RWPE2 (cell line): Measurements from ENCODE around the gene MAZ.

Experiments
- ATAC-seq: fragments of 200-7000 bp; cut with Tn5 transposase; 3 replicates; pipeline ENCODE4 v1.9.1; 2021; ENCODE audit warnings: low read depth
- DNase-seq: peaks from one replicate; pipeline ENCODE4 v3.0.0-alpha.2; 2020; ENCODE audit warnings: low spot score
- H3K27ac ChIP-seq: fragments of 450-650 bp; 2 replicates; pipeline ENCODE4 v1.5.1; 2017; ENCODE audit warnings: mild to moderate bottlenecking; ENCODE audit not compliant: poor library complexity, severe bottlenecking
- H3K27me3 ChIP-seq: fragments of 250-450 bp; sonication (Bioruptor Pico); 2 replicates; pipeline ENCODE4 v1.5.1; 2021; ENCODE audit warnings: mild to moderate bottlenecking, moderate library complexity; ENCODE audit not compliant: insufficient read depth, poor library complexity, severe bottlenecking
- H3K36me3 ChIP-seq: fragments of 250-450 bp; sonication (Bioruptor Pico); 2 replicates; pipeline ENCODE4 v1.5.1; 2020; ENCODE audit warnings: low read depth, mild to moderate bottlenecking, moderate library complexity
- H3K4me1 ChIP-seq: fragments of 250-450 bp; sonication (Bioruptor Pico); 2 replicates; pipeline ENCODE4 v1.5.1; 2021; ENCODE audit warnings: mild to moderate bottlenecking, moderate library complexity; ENCODE audit not compliant: insufficient read depth, poor library complexity, severe bottlenecking
- H3K4me3 ChIP-seq: fragments of 250-450 bp; sonication (Bioruptor Pico); 2 replicates; pipeline ENCODE4 v1.5.1; 2021; ENCODE audit warnings: mild to moderate bottlenecking, moderate library complexity; ENCODE audit not compliant: severe bottlenecking
- H3K9me3 ChIP-seq: fragments of 250-450 bp; sonication (Bioruptor Pico); 2 replicates; pipeline ENCODE4 v1.5.1; 2021; ENCODE audit warnings: mild to moderate bottlenecking, moderate library complexity; ENCODE audit not compliant: severe bottlenecking
- CTCF ChIP-seq: fragments of 450-650 bp; IDR thresholded peaks from one replicate; pipeline ENCODE4 v1.5.1; 2017; ENCODE audit warnings: mild to moderate bottlenecking, moderate library complexity; ENCODE audit not compliant: poor library complexity, severe bottlenecking

Gene MAZ

DNA sequence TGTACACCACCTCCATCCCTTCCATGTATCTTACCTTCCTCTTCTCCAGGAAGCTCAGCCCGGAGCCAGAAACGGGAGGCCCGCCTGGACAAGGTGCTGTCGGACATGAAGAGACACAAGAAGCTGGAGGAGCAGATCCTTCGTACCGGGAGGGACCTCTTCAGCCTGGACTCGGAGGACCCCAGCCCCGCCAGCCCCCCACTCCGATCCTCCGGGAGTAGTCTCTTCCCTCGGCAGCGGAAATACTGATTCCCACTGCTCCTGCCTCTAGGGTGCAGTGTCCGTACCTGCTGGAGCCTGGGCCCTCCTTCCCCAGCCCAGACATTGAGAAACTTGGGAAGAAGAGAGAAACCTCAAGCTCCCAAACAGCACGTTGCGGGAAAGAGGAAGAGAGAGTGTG lies 13.2 kb downstream of the MAZ start:
- ATAC-seq (no peak), DNase-seq (no peak)
- Histone ChIP-seq H3K27ac (peak overlapping the region; percentile 93), H3K9me3 (no peaks in the 10 kb centered on the region), H3K27me3 (no peaks in the 10 kb centered on the region), H3K4me1 (peaks cover 19% of the 10 kb centered on the region), H3K4me3 (no peak overlapping the region), H3K36me3 (peaks cover 31% of the 10 kb centered on the region)
- TF ChIP-seq CTCF, result peak; percentile 47

DNA sequence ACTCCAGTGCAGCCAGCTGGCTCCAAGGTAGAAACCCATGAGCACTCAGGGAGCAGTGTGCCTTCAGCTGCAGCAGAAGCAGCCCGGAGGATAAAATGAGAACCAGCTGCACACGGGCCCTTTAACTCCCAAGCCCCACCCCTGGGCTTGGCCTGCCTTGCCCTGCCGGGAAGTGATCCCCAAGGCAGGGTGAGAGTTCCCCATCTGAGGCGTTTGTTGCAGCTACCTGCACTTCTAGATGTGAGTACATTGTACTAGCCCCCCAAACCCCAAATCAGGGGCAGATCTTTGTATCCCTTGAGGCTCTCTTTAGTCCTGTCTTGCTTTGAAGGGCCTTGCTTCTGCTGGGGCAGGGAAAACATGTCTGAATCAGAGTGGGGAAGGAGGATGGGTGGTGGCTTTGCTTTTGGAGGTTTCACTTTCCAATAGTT lies 14.0 kb downstream of the MAZ start, which contains the start of gene MVP:
MVP (plus strand) TSS at position 192 of the 431 bp plus-strand sequence. CDS start 10,088 bp downstream, outside the sequence.
- DNase-seq (no peak), ATAC-seq (peak; percentile 49)
- Histone ChIP-seq H3K36me3 (peaks cover 31% of the 10 kb centered on the region), H3K27ac (peak within 1 kb of the TSS; percentile 93), H3K4me3 (peak within 1 kb of the TSS; percentile 39), H3K9me3 (no peaks in the 10 kb centered on the region), H3K27me3 (no peaks in the 10 kb centered on the region), H3K4me1 (peaks cover 27% of the 10 kb centered on the region)
- no peak for TF ChIP-seq CTCF

- H3K9me3 ChIP-seq, result no peaks in the 10 kb centered on the region
- peaks cover 31% of the 10 kb centered on the region for H3K4me1 ChIP-seq
- H3K36me3 ChIP-seq, result peaks cover 35% of the 10 kb centered on the region
- TF ChIP-seq CTCF, result no peak
- H3K4me3 ChIP-seq, result peak overlapping the region; percentile 39
- H3K27me3 ChIP-seq, result no peaks in the 10 kb centered on the region
- H3K27ac ChIP-seq, result peak overlapping the region; percentile 93
- peak; percentile 44 for ATAC-seq
- DNase-seq, result no peak
These were observed 14.7 kb downstream of the MAZ start for GRCh38 chr16:29820730-29821642.

DNA sequence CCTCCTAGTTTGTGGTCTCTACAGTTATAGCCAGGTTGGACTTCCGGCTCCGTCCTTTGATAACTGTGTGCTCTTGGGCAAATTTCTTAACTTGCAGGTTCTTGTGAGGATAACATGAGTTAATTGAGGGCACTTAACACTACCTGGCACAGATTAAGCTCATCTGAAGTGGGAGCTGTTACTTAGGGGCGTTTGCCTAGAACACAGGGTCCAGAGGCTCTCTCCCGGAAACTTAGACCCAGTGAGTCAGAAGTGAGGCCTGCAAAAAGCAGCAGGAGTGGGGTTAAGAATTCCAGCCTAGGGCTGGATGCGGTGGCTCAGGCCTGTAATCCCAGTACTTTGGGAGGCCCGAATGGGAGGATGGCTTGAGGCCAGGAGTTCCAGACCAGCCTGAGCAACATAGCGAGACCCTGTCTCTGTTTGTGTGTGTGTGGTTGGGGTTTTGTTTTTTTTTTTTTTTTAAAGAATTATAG lies 15.3 kb downstream of the MAZ start:
- DNase-seq (no peak), ATAC-seq (peak; percentile 55)
- H3K4me1 ChIP-seq, result peaks cover 31% of the 10 kb centered on the region
- no peak for TF ChIP-seq CTCF
- no peaks in the 10 kb centered on the region for H3K27me3 ChIP-seq
- peak overlapping the region; percentile 39 for H3K4me3 ChIP-seq
- H3K9me3 ChIP-seq, result no peaks in the 10 kb centered on the region
- H3K27ac ChIP-seq, result peak overlapping the region; percentile 93
- peaks cover 35% of the 10 kb centered on the region for H3K36me3 ChIP-seq
